ENCODE results near the gene FRYL. TPM values are rescaled to one million over a fixed set of nuclear protein-coding genes. Genes with fewer than 3 reads are reported as not detected.

Gene FRYL
- total RNA-seq, 1 donor: 42.0 TPM

DNA sequence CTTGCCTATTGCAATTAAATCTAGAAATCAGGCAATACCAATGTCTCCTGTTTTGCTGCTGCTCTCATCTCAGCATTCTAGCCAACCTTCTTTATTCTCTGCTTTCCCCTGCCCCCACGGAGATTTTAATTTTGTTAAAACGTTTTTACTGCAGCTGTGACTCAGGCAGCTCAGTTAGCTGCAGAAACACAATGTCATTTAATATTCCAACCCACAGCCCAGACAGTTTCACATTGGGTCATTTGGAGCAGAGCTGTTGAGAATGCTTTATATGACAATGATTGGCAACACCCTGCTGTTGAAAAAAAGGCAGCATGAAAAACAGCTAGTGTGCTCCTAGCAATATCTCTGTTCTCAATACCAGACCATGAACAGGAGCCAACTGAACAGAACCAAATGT is 309.5 kb downstream of the FRYL start:
- Histone ChIP-seq H3K4me3 (ENCODE audit: insufficient read depth, low read length) (no peak overlapping the region), H3K27ac (ENCODE audit: low read depth, low read length) (no peak overlapping the region), H3K9me3 (ENCODE audit: low read depth, low read length) (no peaks in the 10 kb centered on the region), H3K36me3 (ENCODE audit: insufficient read depth, low read length) (no peaks in the 10 kb centered on the region), H3K27me3 (ENCODE audit: insufficient read depth, low read length) (no peaks in the 10 kb centered on the region), H4K20me1 (ENCODE audit: insufficient read depth, low read length) (no peaks in the 10 kb centered on the region), H3K4me1 (ENCODE audit: insufficient read depth, low read length) (peaks cover 11% of the 10 kb centered on the region), H2AFZ (ENCODE audit: low read length) (no peak overlapping the region), H3K4me2 (ENCODE audit: insufficient read depth, low read length) (no peak overlapping the region), H3K79me2 (ENCODE audit: insufficient read depth, low read length) (no peaks in the 10 kb centered on the region)
- TF ChIP-seq, protein P1, sequence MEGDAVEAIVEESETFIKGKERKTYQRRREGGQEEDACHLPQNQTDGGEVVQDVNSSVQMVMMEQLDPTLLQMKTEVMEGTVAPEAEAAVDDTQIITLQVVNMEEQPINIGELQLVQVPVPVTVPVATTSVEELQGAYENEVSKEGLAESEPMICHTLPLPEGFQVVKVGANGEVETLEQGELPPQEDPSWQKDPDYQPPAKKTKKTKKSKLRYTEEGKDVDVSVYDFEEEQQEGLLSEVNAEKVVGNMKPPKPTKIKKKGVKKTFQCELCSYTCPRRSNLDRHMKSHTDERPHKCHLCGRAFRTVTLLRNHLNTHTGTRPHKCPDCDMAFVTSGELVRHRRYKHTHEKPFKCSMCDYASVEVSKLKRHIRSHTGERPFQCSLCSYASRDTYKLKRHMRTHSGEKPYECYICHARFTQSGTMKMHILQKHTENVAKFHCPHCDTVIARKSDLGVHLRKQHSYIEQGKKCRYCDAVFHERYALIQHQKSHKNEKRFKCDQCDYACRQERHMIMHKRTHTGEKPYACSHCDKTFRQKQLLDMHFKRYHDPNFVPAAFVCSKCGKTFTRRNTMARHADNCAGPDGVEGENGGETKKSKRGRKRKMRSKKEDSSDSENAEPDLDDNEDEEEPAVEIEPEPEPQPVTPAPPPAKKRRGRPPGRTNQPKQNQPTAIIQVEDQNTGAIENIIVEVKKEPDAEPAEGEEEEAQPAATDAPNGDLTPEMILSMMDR (IDR thresholded peaks at IDR 0.05; ENCODE audit: extremely low read depth, low read depth, low read length): no peak
- DNase-seq (ENCODE audit: insufficient read length, low spot score, missing footprints): no peak

- no peak overlapping the region for H2AFZ ChIP-seq (ENCODE audit: low read length)
- H3K27ac ChIP-seq (ENCODE audit: low read depth, low read length): no peak overlapping the region
- no peaks in the 10 kb centered on the region for H3K9me3 ChIP-seq (ENCODE audit: low read depth, low read length)
- no peaks in the 10 kb centered on the region for H3K79me2 ChIP-seq (ENCODE audit: insufficient read depth, low read length)
- H3K4me1 ChIP-seq (ENCODE audit: insufficient read depth, low read length): peaks cover 11% of the 10 kb centered on the region
- TF ChIP-seq, protein P1 (IDR thresholded peaks at IDR 0.05; ENCODE audit: extremely low read depth, low read depth, low read length): no peak
- no peaks in the 10 kb centered on the region for H4K20me1 ChIP-seq (ENCODE audit: insufficient read depth, low read length)
- no peak for DNase-seq (ENCODE audit: insufficient read length, low spot score, missing footprints)
- H3K4me2 ChIP-seq (ENCODE audit: insufficient read depth, low read length): no peak overlapping the region
- H3K27me3 ChIP-seq (ENCODE audit: insufficient read depth, low read length): no peaks in the 10 kb centered on the region
- no peak overlapping the region for H3K4me3 ChIP-seq (ENCODE audit: insufficient read depth, low read length)
- H3K36me3 ChIP-seq (ENCODE audit: insufficient read depth, low read length): no peaks in the 10 kb centered on the region
Observed at GRCh38 chr4:48470137-48470536, 309.9 kb downstream of the FRYL start.

GRCh38 chr4:48467891-48468290 is 312.2 kb downstream of the FRYL start:
- H4K20me1 ChIP-seq (ENCODE audit: insufficient read depth, low read length): no peaks in the 10 kb centered on the region
- H3K4me1 ChIP-seq (ENCODE audit: insufficient read depth, low read length): peaks cover 11% of the 10 kb centered on the region
- H2AFZ ChIP-seq (ENCODE audit: low read length): no peak overlapping the region
- no peak for DNase-seq (ENCODE audit: insufficient read length, low spot score, missing footprints)
- H3K79me2 ChIP-seq (ENCODE audit: insufficient read depth, low read length): no peaks in the 10 kb centered on the region
- no peaks in the 10 kb centered on the region for H3K9me3 ChIP-seq (ENCODE audit: low read depth, low read length)
- H3K36me3 ChIP-seq (ENCODE audit: insufficient read depth, low read length): no peaks in the 10 kb centered on the region
- H3K27ac ChIP-seq (ENCODE audit: low read depth, low read length): no peak overlapping the region
- H3K4me3 ChIP-seq (ENCODE audit: insufficient read depth, low read length): no peak overlapping the region
- peaks cover 2% of the 10 kb centered on the region for H3K27me3 ChIP-seq (ENCODE audit: insufficient read depth, low read length)
- H3K4me2 ChIP-seq (ENCODE audit: insufficient read depth, low read length): peak overlapping the region; percentile 16
- TF ChIP-seq, protein P1 (IDR thresholded peaks at IDR 0.05; ENCODE audit: extremely low read depth, low read depth, low read length): no peak

GRCh38 chr4:48467442-48467841 is 312.6 kb downstream of the FRYL start:
- peaks cover 11% of the 10 kb centered on the region for H3K4me1 ChIP-seq (ENCODE audit: insufficient read depth, low read length)
- no peaks in the 10 kb centered on the region for H3K36me3 ChIP-seq (ENCODE audit: insufficient read depth, low read length)
- peaks cover 2% of the 10 kb centered on the region for H3K27me3 ChIP-seq (ENCODE audit: insufficient read depth, low read length)
- no peak for DNase-seq (ENCODE audit: insufficient read length, low spot score, missing footprints)
- H3K9me3 ChIP-seq (ENCODE audit: low read depth, low read length): no peaks in the 10 kb centered on the region
- peak overlapping the region; percentile 54 for H2AFZ ChIP-seq (ENCODE audit: low read length)
- no peak overlapping the region for H3K27ac ChIP-seq (ENCODE audit: low read depth, low read length)
- TF ChIP-seq, protein P1 (IDR thresholded peaks at IDR 0.05; ENCODE audit: extremely low read depth, low read depth, low read length): no peak
- no peaks in the 10 kb centered on the region for H3K79me2 ChIP-seq (ENCODE audit: insufficient read depth, low read length)
- no peaks in the 10 kb centered on the region for H4K20me1 ChIP-seq (ENCODE audit: insufficient read depth, low read length)
- H3K4me2 ChIP-seq (ENCODE audit: insufficient read depth, low read length): peak overlapping the region; percentile 16
- H3K4me3 ChIP-seq (ENCODE audit: insufficient read depth, low read length): peak overlapping the region; percentile 0
